GM12878 (cell line): Measurements from ENCODE around the gene KRTAP12-1. TPM values are rescaled to one million over a fixed set of nuclear protein-coding genes. Genes with fewer than 3 reads are reported as not detected.

Experiments used
- ATAC-seq: fragments of 200-7000 bp; cut with Tn5 transposase; 3 replicates; pipeline ENCODE4 v1.9.1; 2020; ENCODE audit warnings: mild to moderate bottlenecking, moderate library complexity
- BruUV-seq: library from RNA; stranded (reverse); fragments of 400-500 nt; replicated peaks from 2 replicates; lab custom pipeline; 2021; lab: Mats Ljungman, UMichigan
- CTCF ChIA-PET: fragments of 300-600 bp; sonication (Branson Sonifier 250); formaldehyde crosslinking; extraction: SDS; loops from one replicate; lab custom pipeline; 2021; ENCODE audit warnings: inconsistent platforms; lab: Yijun Ruan, JAX
- POLR2A ChIA-PET: fragments of 350-600 bp; formaldehyde crosslinking; extraction: SDS; loops from one replicate; lab custom pipeline; 2021; ENCODE audit warnings: inconsistent platforms; lab: Charles Lee
- RAD21 ChIA-PET: fragments of 300-600 bp; sonication (Branson Sonifier 250); formaldehyde crosslinking; loops from one replicate; lab custom pipeline; 2023; ENCODE audit warnings: antibody characterized with exemption; ENCODE audit not compliant: unreplicated experiment; lab: Charles Lee
- SMC1A ChIA-PET: fragments of 300-600 bp; sonication (Branson Sonifier 250); formaldehyde crosslinking; loops from one replicate; lab custom pipeline; 2023; ENCODE audit not compliant: unreplicated experiment, uncharacterized antibody; lab: Charles Lee
- DNase-seq: peaks from one replicate; pipeline ENCODE4 v3.0.0-alpha.2; 2011; ENCODE audit warnings: low read depth, low spot score
- FAIRE-seq: peaks from 3 replicates; lab custom pipeline; 2011; peaks lifted over from hg19 to GRCh38; lab: Jason Lieb, UNC
- H2AFZ ChIP-seq: 2 replicates; pipeline ENCODE4 v1.6.0; 2011; ENCODE audit warnings: low read depth, low read length, control low read depth; ENCODE audit not compliant: control insufficient read depth
- H3K27ac ChIP-seq: 2 replicates; pipeline ENCODE4 v1.5.1; 2011; ENCODE audit warnings: control low read depth; ENCODE audit not compliant: control insufficient read depth, insufficient read depth
- H3K27me3 ChIP-seq, 2 experiments: replicated peaks in 1 of 2; 2 replicates each; pipeline versions ENCODE4 v1.6.0 to v1.6.1; 2011; ENCODE audit warnings: low read length in 1 of 2; ENCODE audit not compliant: control insufficient read depth in 2 of 2, insufficient read depth in 2 of 2
- H3K36me3 ChIP-seq, 2 experiments: 2 replicates each; pipeline ENCODE4 v1.5.1; 2011; ENCODE audit warnings: low read length in 1 of 2; ENCODE audit not compliant: control insufficient read depth in 2 of 2, insufficient read depth in 2 of 2
- H3K4me1 ChIP-seq: 2 replicates; pipeline ENCODE4 v1.6.1; 2011; ENCODE audit warnings: mild to moderate bottlenecking, low read length, moderate library complexity, mixed read lengths; ENCODE audit not compliant: control insufficient read depth, insufficient read depth
- H3K4me2 ChIP-seq: 2 replicates; pipeline ENCODE4 v1.6.0; 2011; ENCODE audit warnings: control low read depth; ENCODE audit not compliant: control insufficient read depth, insufficient read depth
- H3K4me3 ChIP-seq: fragments of 200-600 bp; sonication (generic); 2 replicates; pipeline ENCODE4 v1.5.1; 2016
- H3K79me2 ChIP-seq: 2 replicates; pipeline ENCODE4 v1.6.0; 2011; ENCODE audit warnings: low read length; ENCODE audit not compliant: control insufficient read depth, insufficient read depth
- H3K9ac ChIP-seq: 2 replicates; pipeline ENCODE4 v1.8.0; 2011; ENCODE audit warnings: low read length, control low read depth, mixed read lengths; ENCODE audit not compliant: control insufficient read depth, insufficient read depth
- H3K9me3 ChIP-seq: replicated peaks from 3 replicates; pipeline ENCODE4 v1.5.1; 2011; ENCODE audit warnings: mild to moderate bottlenecking, low read length; ENCODE audit not compliant: control insufficient read depth, insufficient read depth
- H4K20me1 ChIP-seq: 2 replicates; pipeline ENCODE4 v1.6.0; 2011; ENCODE audit not compliant: control insufficient read depth, insufficient read depth
- CHD4 ChIP-seq: fragments of 200-600 bp; sonication (generic); IDR thresholded peaks from 2 replicates; pipeline ENCODE4 v1.6.1; 2016; ENCODE audit warnings: mild to moderate bottlenecking
- KLF5 ChIP-seq: fragments of 450-650 bp; IDR thresholded peaks from 2 replicates; pipeline ENCODE4 v1.6.1; 2014; ENCODE audit warnings: mild to moderate bottlenecking; ENCODE audit not compliant: partially characterized antibody
- RB1 ChIP-seq: fragments of 450-650 bp; formaldehyde crosslinking; IDR thresholded peaks from 2 replicates; pipeline ENCODE4 v1.6.1; 2017; ENCODE audit warnings: mild to moderate bottlenecking, borderline replicate concordance
- RBBP5 ChIP-seq: fragments of 200-600 bp; sonication (generic); conservative IDR thresholded peaks from 2 replicates; pipeline ENCODE4 v1.6.1; 2016
- SIX5 ChIP-seq: IDR thresholded peaks from 2 replicates; pipeline ENCODE4 v1.6.1; 2011; ENCODE audit warnings: mild to moderate bottlenecking, low read depth, low read length, moderate library complexity; ENCODE audit not compliant: severe bottlenecking
- SMAD5 ChIP-seq: IDR thresholded peaks from 2 replicates; pipeline ENCODE4 v1.6.1; 2016; ENCODE audit warnings: antibody characterized with exemption, low read depth
- SP1 ChIP-seq: IDR thresholded peaks from one replicate; pipeline ENCODE4 v1.6.1; 2011; ENCODE audit warnings: low read depth, low read length
- SRF ChIP-seq, 2 experiments: IDR thresholded peaks; 2 replicates each; pipeline ENCODE4 v1.6.1; 2011; ENCODE audit warnings: low read depth in 2 of 2, low read length in 2 of 2, mild to moderate bottlenecking in 1 of 2, moderate library complexity in 1 of 2
- WGBS: methylation state at CpG from one replicate; pipeline ENCODE4 v1.1.6; 2016; ENCODE audit warnings: low lambda C conversion rate; ENCODE audit not compliant: insufficient replicate concordance, insufficient coverage; ENCODE audit errors: missing lambda C conversion rate; 5-methylcytosine and 5-hydroxymethylcytosine counted together
- in situ Hi-C: fragments of 300-500 bp; cut with MboI; formaldehyde crosslinking; loops from 9 replicates; pipeline ENCODE4 v1.14.3; 2018; ENCODE audit warnings: mixed read lengths
- intact Hi-C: fragments of 100-400 bp; cut with micrococcal nuclease; formaldehyde crosslinking; loops from one replicate; pipeline ENCODE4 v1.14.2; 2022; ENCODE audit not compliant: unreplicated experiment
- polyA plus RNA-seq, 11 experiments: library from polyadenylated mRNA; depleted of rRNA in 4 of 11; unstranded in 6 of 11; stranded (reverse) in 5 of 11; fragments of >200 nt; fragmentation: Nextera tagmentation in 4 of 11; fragmentation: Illumina TruSeq in 1 of 11; extraction: Ambion mirVana in 4 of 11; extraction: Trizol in 1 of 11; gene quantifications; 1 replicate in 1 of 11; 2 replicates in 10 of 11; pipeline versions ENCODE4 v1.2.1 to v1.2.3, GENCODE V29; 2011 to 2016; ENCODE audit warnings: inconsistent platforms in 2 of 11, missing spikeins in 2 of 11, low read depth in 1 of 11
- total RNA-seq, 4 experiments: library from RNA; depleted of rRNA in 3 of 4; stranded (reverse); fragments of >200 nt in 3 of 4; fragmentation: Illumina TruSeq in 1 of 4; extraction: Trizol in 1 of 4; gene quantifications; 2 replicates each; pipeline versions ENCODE4 v1.2.1 to v1.2.3, GENCODE V29; 2013 to 2021
- TF ChIP-seq, protein P1 (sequence below), 3 experiments: IDR thresholded peaks in 2 of 3; conservative IDR thresholded peaks in 1 of 3; 2 replicates each; pipeline ENCODE4 v1.5.1; 2011; ENCODE audit warnings: low read depth in 3 of 3, low read length in 3 of 3, mild to moderate bottlenecking in 3 of 3, control low read depth in 2 of 3, moderate library complexity in 2 of 3, inconsistent platforms in 1 of 3, mixed read lengths in 1 of 3; ENCODE audit not compliant: control insufficient read depth in 2 of 3, insufficient read depth in 1 of 3; ENCODE audit errors: extremely low read depth in 1 of 3
- TF ChIP-seq, protein P2 (sequence below): fragments of 450-650 bp; IDR thresholded peaks from 2 replicates; pipeline ENCODE4 v1.6.1; 2016; ENCODE audit warnings: mild to moderate bottlenecking
- TF ChIP-seq, protein P3 (sequence below): IDR thresholded peaks from 2 replicates; pipeline ENCODE4 v1.6.1; 2011; ENCODE audit warnings: borderline replicate concordance, low read depth, mild to moderate bottlenecking, moderate library complexity, low read length; ENCODE audit not compliant: insufficient read depth, poor library complexity, severe bottlenecking

Gene KRTAP12-1
- total and polyA plus RNA-seq, 10 of the 15 experiments (the other 5 are each of a cell fraction or from before 2014, with no cell fraction given) = not detected

DNA sequence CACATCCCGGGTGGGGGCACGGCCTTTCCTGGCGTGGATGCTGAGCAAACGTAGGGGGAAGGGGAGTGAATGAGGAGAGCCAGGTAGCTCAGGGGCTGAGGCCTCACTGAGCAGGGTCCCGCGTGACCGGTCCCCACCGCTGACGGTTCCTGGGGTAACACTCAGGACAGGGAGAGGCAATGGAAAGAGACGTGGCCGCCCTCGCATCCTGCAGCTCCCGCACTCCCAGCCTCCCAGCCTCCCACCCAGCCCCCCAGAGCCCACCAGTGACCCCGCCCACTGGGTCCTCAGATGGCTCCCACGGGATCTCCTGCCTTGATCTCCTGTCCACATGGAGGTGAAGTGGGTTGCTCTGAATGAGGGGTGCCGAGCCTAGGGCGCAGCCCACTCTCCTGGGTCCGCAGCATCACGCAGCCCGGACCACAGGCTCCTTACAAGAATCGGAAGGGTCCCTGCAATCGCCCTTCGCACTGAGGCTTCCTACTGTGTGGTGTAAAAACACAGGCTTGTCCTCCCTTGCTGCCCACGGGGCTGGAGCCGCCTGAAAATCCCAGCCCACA is 27.0 kb upstream of the KRTAP12-1 start:
- SMC1A ChIA-PET = no interaction called here
- no peak overlapping the region for H3K9ac ChIP-seq
- POLR2A ChIA-PET = no interaction called here
- no peak overlapping the region for H3K27ac ChIP-seq
- no peak for FAIRE-seq
- H3K9me3 ChIP-seq = peaks cover 6% of the 10 kb centered on the region; the same call in 1 of the 3 replicates
- TF ChIP-seq RBBP5 (no peak), KLF5 (no peak), SIX5 (no peak), SP1 (no peak), RB1 (no peak), CHD4 (no peak), SMAD5 (no peak), SRF (IDR thresholded peaks at IDR 0.05; ENCODE audit: low read depth in 2 of 2, low read length in 2 of 2) (no peak)
- TF ChIP-seq, protein P1, sequence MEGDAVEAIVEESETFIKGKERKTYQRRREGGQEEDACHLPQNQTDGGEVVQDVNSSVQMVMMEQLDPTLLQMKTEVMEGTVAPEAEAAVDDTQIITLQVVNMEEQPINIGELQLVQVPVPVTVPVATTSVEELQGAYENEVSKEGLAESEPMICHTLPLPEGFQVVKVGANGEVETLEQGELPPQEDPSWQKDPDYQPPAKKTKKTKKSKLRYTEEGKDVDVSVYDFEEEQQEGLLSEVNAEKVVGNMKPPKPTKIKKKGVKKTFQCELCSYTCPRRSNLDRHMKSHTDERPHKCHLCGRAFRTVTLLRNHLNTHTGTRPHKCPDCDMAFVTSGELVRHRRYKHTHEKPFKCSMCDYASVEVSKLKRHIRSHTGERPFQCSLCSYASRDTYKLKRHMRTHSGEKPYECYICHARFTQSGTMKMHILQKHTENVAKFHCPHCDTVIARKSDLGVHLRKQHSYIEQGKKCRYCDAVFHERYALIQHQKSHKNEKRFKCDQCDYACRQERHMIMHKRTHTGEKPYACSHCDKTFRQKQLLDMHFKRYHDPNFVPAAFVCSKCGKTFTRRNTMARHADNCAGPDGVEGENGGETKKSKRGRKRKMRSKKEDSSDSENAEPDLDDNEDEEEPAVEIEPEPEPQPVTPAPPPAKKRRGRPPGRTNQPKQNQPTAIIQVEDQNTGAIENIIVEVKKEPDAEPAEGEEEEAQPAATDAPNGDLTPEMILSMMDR (IDR thresholded peaks at IDR 0.05 in 2 of 3, conservative IDR thresholded peaks at IDR 0.05 in 1 of 3; ENCODE audit: control insufficient read depth in 2 of 3, extremely low read depth in 1 of 3, insufficient read depth in 1 of 3, low read depth in 3 of 3, low read length in 3 of 3) = no peak
- TF ChIP-seq, protein P2, sequence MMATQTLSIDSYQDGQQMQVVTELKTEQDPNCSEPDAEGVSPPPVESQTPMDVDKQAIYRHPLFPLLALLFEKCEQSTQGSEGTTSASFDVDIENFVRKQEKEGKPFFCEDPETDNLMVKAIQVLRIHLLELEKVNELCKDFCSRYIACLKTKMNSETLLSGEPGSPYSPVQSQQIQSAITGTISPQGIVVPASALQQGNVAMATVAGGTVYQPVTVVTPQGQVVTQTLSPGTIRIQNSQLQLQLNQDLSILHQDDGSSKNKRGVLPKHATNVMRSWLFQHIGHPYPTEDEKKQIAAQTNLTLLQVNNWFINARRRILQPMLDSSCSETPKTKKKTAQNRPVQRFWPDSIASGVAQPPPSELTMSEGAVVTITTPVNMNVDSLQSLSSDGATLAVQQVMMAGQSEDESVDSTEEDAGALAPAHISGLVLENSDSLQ = no peak
- TF ChIP-seq, protein P3, sequence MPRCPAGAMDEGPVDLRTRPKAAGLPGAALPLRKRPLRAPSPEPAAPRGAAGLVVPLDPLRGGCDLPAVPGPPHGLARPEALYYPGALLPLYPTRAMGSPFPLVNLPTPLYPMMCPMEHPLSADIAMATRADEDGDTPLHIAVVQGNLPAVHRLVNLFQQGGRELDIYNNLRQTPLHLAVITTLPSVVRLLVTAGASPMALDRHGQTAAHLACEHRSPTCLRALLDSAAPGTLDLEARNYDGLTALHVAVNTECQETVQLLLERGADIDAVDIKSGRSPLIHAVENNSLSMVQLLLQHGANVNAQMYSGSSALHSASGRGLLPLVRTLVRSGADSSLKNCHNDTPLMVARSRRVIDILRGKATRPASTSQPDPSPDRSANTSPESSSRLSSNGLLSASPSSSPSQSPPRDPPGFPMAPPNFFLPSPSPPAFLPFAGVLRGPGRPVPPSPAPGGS = no peak
- H3K36me3 ChIP-seq = no peaks in the 10 kb centered on the region
- intact Hi-C loops = no loop called here
- CTCF ChIA-PET = no interaction called here
- 9% methylated on average over 22 of the region's 25 CpGs for WGBS
- peaks cover 12 to 18% of the 10 kb centered on the region in 2 experiments; a peak in 3 of 4 replicates for H3K27me3 ChIP-seq
- H3K79me2 ChIP-seq = no peaks in the 10 kb centered on the region
- RAD21 ChIA-PET = no interaction called here
- in situ Hi-C loops = no loop called here
- no peak overlapping the region for H2AFZ ChIP-seq
- no peak overlapping the region for H3K4me2 ChIP-seq
- no peak overlapping the region for H3K4me3 ChIP-seq
- no peak for DNase-seq
- H3K4me1 ChIP-seq = no peaks in the 10 kb centered on the region
- no peaks in the 10 kb centered on the region for H4K20me1 ChIP-seq
- no TSS peak for BruUV-seq
- ATAC-seq = no peak
